Osteoblast (primary cell): Measurements from ENCODE around the gene CPS1. TPM values are rescaled to one million over a fixed set of nuclear protein-coding genes. Genes with fewer than 3 reads are reported as not detected.

Source experiments
- DNase-seq: peaks from one replicate; pipeline ENCODE4 v3.0.0; 2011; ENCODE audit warnings: low spot score, mixed read lengths; ENCODE audit not compliant: insufficient read length; ENCODE audit errors: missing footprints
- H2AFZ ChIP-seq: 2 replicates; pipeline ENCODE4 v1.6.0; 2011; ENCODE audit warnings: mild to moderate bottlenecking, low read length
- H3K27ac ChIP-seq: 2 replicates; pipeline ENCODE4 v1.5.1; 2011; ENCODE audit warnings: mild to moderate bottlenecking, low read depth, low read length, moderate library complexity
- H3K27me3 ChIP-seq: 2 replicates; pipeline ENCODE4 v1.6.0; 2012; ENCODE audit warnings: mild to moderate bottlenecking, control low read depth, inconsistent platforms, low read length, moderate library complexity; ENCODE audit not compliant: insufficient read depth
- H3K36me3 ChIP-seq: 2 replicates; pipeline ENCODE4 v1.5.1; 2011; ENCODE audit warnings: mild to moderate bottlenecking, low read length, control low read depth, moderate library complexity; ENCODE audit not compliant: insufficient read depth
- H3K4me1 ChIP-seq: 2 replicates; pipeline ENCODE4 v1.5.1; 2011; ENCODE audit warnings: mild to moderate bottlenecking, low read length, control low read depth, moderate library complexity; ENCODE audit not compliant: insufficient read depth
- H3K4me2 ChIP-seq: 2 replicates; pipeline ENCODE4 v1.6.0; 2011; ENCODE audit warnings: mild to moderate bottlenecking, low read length; ENCODE audit not compliant: insufficient read depth
- H3K4me3 ChIP-seq: fragments of 200-600 bp; sonication (generic); 3 replicates; pipeline ENCODE4 v1.5.1; 2012; ENCODE audit warnings: mild to moderate bottlenecking, low read length, inconsistent platforms; ENCODE audit not compliant: insufficient read depth
- H3K79me2 ChIP-seq: 2 replicates; pipeline ENCODE4 v1.6.0; 2012; ENCODE audit warnings: mild to moderate bottlenecking, low read length, control low read depth, inconsistent platforms; ENCODE audit not compliant: insufficient read depth
- H3K9me3 ChIP-seq: 2 replicates; pipeline ENCODE4 v1.5.1; 2011; ENCODE audit warnings: low read depth, low read length, control low read depth
- H4K20me1 ChIP-seq: 2 replicates; pipeline ENCODE4 v1.6.0; 2012; ENCODE audit warnings: mild to moderate bottlenecking, low read length, control low read depth; ENCODE audit not compliant: insufficient read depth
- CTCF ChIP-seq: IDR thresholded peaks from 2 replicates; pipeline ENCODE4 v1.5.1; 2011; ENCODE audit warnings: mild to moderate bottlenecking, low read depth, low read length, moderate library complexity; ENCODE audit errors: extremely low read depth
- total RNA-seq: library from RNA; depleted of rRNA; stranded (reverse); fragments of >200 nt; gene quantifications from 2 replicates; pipeline ENCODE4 v1.2.3, GENCODE V29; 2012

CPS1 gene
- total RNA-seq, 1 donor = 21.7 TPM

DNA sequence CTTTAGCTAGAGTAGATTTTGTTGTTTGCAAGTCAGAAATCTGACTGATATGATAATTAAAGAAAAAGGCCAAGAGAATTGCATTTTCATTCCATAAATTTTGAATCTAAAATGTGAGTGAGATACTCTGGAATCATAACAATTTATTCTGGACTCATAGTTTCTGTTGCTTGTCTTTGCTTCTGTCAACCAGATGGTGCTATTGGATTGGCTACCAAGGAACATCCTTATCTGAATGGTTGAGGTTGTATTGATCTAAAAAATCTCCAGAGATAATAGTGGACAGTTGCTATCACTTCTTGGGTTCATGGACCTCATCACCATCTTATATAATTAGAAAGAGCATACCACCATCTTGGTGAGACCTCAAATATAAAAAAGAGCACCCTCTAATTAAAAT is 34.0 kb upstream of the CPS1 start:
- no peak for DNase-seq
- Histone ChIP-seq H3K4me1 (no peaks in the 10 kb centered on the region), H3K79me2 (no peaks in the 10 kb centered on the region), H2AFZ (no peak overlapping the region), H3K27me3 (no peaks in the 10 kb centered on the region), H3K36me3 (no peaks in the 10 kb centered on the region), H4K20me1 (no peaks in the 10 kb centered on the region), H3K4me2 (no peak overlapping the region), H3K9me3 (no peaks in the 10 kb centered on the region), H3K4me3 (no peak overlapping the region), H3K27ac (no peak overlapping the region)
- no peak for TF ChIP-seq CTCF

DNA sequence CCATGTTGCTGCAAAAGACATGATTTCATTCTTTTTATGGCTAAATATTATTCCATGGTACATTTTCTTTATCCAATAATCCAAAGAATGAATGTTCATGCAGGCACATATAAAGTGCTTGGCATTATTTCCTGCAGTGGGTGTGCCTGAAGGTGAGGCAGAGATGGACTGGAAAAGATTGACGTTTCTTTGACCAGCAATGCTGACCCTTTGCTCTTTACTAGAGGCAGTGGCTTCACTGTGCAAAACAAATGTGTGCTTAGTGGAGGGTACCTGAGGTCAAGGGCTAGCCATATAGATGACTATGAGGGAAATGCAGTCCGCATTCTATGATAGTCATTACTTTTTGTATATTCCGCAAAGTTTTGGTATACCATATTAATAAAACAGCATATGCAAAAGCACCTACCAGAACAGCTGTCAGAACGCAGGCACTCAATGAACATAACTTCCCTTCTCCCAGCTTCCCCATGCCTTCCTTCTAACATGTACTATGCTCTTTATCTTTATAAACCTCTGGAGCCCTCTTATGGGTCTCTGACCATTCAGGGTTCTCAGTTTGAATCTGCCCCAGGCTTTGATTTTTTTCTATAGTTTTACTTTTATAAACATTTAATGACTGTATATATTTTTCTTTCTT is 32.6 kb upstream of the CPS1 start:
- H3K27me3 ChIP-seq = no peaks in the 10 kb centered on the region
- no peak overlapping the region for H3K4me3 ChIP-seq
- H3K79me2 ChIP-seq = no peaks in the 10 kb centered on the region
- no peak overlapping the region for H2AFZ ChIP-seq
- no peaks in the 10 kb centered on the region for H3K36me3 ChIP-seq
- H3K4me2 ChIP-seq = no peak overlapping the region
- DNase-seq = no peak
- no peak overlapping the region for H3K27ac ChIP-seq
- TF ChIP-seq CTCF = no peak
- no peaks in the 10 kb centered on the region for H4K20me1 ChIP-seq
- no peaks in the 10 kb centered on the region for H3K9me3 ChIP-seq
- H3K4me1 ChIP-seq = peaks cover 3% of the 10 kb centered on the region

DNA sequence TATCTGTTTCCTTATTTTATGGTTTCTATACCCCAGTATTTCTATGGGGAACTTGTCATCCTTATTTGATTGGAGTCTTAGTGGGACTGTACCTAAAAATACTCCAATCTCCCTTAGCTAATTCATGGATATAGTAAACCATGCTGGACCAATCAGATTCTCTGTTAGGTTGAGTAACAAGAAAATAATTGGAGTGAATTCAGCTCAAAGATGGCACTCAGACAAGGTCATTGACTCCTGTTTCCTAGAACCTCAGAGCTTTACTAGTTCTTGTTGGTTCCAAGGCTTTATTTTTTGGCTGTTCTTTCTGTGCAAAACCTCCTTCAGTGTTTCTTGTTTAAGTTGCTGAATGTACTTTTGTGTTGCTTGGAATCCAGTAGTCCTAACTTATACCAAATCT is 31.9 kb upstream of the CPS1 start:
- H2AFZ ChIP-seq = no peak overlapping the region
- no peak overlapping the region for H3K4me2 ChIP-seq
- no peak overlapping the region for H3K27ac ChIP-seq
- H3K4me3 ChIP-seq = no peak overlapping the region
- TF ChIP-seq CTCF = no peak
- H3K36me3 ChIP-seq = no peaks in the 10 kb centered on the region
- peaks cover 3% of the 10 kb centered on the region for H3K4me1 ChIP-seq
- H3K9me3 ChIP-seq = no peaks in the 10 kb centered on the region
- no peaks in the 10 kb centered on the region for H4K20me1 ChIP-seq
- no peaks in the 10 kb centered on the region for H3K79me2 ChIP-seq
- no peaks in the 10 kb centered on the region for H3K27me3 ChIP-seq
- DNase-seq = no peak

DNA sequence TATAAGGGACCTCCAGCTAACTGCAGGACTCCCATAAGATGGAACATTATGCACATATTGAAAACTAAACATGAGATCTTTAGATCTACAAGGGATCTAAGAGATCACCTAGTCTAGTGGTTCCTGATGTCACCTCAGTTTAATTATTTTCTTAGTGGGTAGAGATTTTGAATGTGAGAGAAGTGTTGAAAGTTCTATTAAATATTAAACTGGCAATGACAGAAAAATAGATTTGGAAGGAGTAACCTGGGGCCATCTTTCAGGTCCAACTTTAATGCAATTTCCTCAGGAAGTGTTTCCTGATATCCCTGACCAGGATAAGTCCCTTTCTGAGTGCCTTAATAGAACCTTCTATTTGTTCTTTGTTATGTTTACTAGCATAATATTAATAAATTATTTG is 29.1 kb upstream of the CPS1 start:
- no peak overlapping the region for H3K27ac ChIP-seq
- no peak for DNase-seq
- H3K36me3 ChIP-seq = no peaks in the 10 kb centered on the region
- H3K9me3 ChIP-seq = no peaks in the 10 kb centered on the region
- H3K79me2 ChIP-seq = no peaks in the 10 kb centered on the region
- peaks cover 3% of the 10 kb centered on the region for H3K4me1 ChIP-seq
- no peaks in the 10 kb centered on the region for H4K20me1 ChIP-seq
- TF ChIP-seq CTCF = no peak
- H3K27me3 ChIP-seq = no peaks in the 10 kb centered on the region
- H3K4me2 ChIP-seq = no peak overlapping the region
- H2AFZ ChIP-seq = no peak overlapping the region
- H3K4me3 ChIP-seq = no peak overlapping the region
